ENCODE results near the gene STAP2. TPM values are rescaled to one million over a fixed set of nuclear protein-coding genes. Genes with fewer than 3 reads are reported as not detected.

Gene STAP2
- total RNA-seq, 1 donor, result 1.2 TPM

GRCh38 chr19:4373601-4374497, 35.2 kb upstream of the STAP2 start:
- DNase-seq (ENCODE audit: low read depth), result peak; percentile 53

GRCh38 chr19:4373013-4373367, 34.4 kb upstream of the STAP2 start:
- no peak for DNase-seq (ENCODE audit: low read depth)
- H3K4me3 ChIP-seq (ENCODE audit: low read depth, low read length), result no peak overlapping the region
- no peak for TF ChIP-seq CTCF (IDR thresholded peaks at IDR 0.05; ENCODE audit: insufficient read depth, low read length)

More at GRCh38 chr19:4373601-4374497, 35.2 kb upstream of the STAP2 start:
- no peak for TF ChIP-seq CTCF (IDR thresholded peaks at IDR 0.05; ENCODE audit: insufficient read depth, low read length)
- peak overlapping the region; percentile 22 for H3K4me3 ChIP-seq (ENCODE audit: low read depth, low read length)

GRCh38 chr19:4372165-4373012, 33.8 kb upstream of the STAP2 start:
- no peak for TF ChIP-seq CTCF (IDR thresholded peaks at IDR 0.05; ENCODE audit: insufficient read depth, low read length)
- no peak for DNase-seq (ENCODE audit: low read depth)
- H3K4me3 ChIP-seq (ENCODE audit: low read depth, low read length), result no peak overlapping the region

GRCh38 chr19:4371247-4372164, 32.9 kb upstream of the STAP2 start:
- DNase-seq (ENCODE audit: low read depth), result no peak
- no peak overlapping the region for H3K4me3 ChIP-seq (ENCODE audit: low read depth, low read length)
- no peak for TF ChIP-seq CTCF (IDR thresholded peaks at IDR 0.05; ENCODE audit: insufficient read depth, low read length)

GRCh38 chr19:4370418-4371041, 31.9 kb upstream of the STAP2 start:
- DNase-seq (ENCODE audit: low read depth), result no peak
- no peak for TF ChIP-seq CTCF (IDR thresholded peaks at IDR 0.05; ENCODE audit: insufficient read depth, low read length)

GRCh38 chr19:4369888-4370260, 31.2 kb upstream of the STAP2 start:
- no peak for DNase-seq (ENCODE audit: low read depth)
- H3K4me3 ChIP-seq (ENCODE audit: low read depth, low read length), result no peak overlapping the region
- peak; percentile 30 for TF ChIP-seq CTCF (IDR thresholded peaks at IDR 0.05; ENCODE audit: insufficient read depth, low read length)

More at GRCh38 chr19:4370418-4371041, 31.9 kb upstream of the STAP2 start:
- no peak overlapping the region for H3K4me3 ChIP-seq (ENCODE audit: low read depth, low read length)

Data from fibroblast of the aortic adventitia (primary cell).